ENCODE results near the gene ZNF560. TPM values are rescaled to one million over a fixed set of nuclear protein-coding genes. Genes with fewer than 3 reads are reported as not detected.

The ZNF560 gene
- total and polyA plus RNA-seq, 4 donors: not detected

- peaks cover 9 to 28% (median 24%) of the 10 kb centered on the region in 4 donors for H3K9me3 ChIP-seq (ENCODE audit: control insufficient read depth in 4 of 4, low read length in 3 of 4)
Observed at GRCh38 chr19:9485140-9485539, 13.3 kb downstream of the ZNF560 start.

GRCh38 chr19:9474975-9475374, 23.4 kb downstream of the ZNF560 start:
- Histone ChIP-seq H3K36me3 (ENCODE audit: control insufficient read depth in 4 of 4, insufficient read depth in 3 of 4, low read depth in 1 of 4, low read length in 3 of 4) (no peaks in the 10 kb centered on the region), H3K27ac (ENCODE audit: low read depth in 1 of 2, low read length in 2 of 2) (no peak overlapping the region), H3K4me3 (ENCODE audit: low read depth in 1 of 3, low read length in 3 of 3) (no peak overlapping the region), H3K9ac (ENCODE audit: low read depth in 1 of 2, low read length in 2 of 2) (no peak overlapping the region), H3K4me1 (ENCODE audit: control insufficient read depth in 4 of 4, insufficient read depth in 4 of 4, low read length in 3 of 4) (no peaks in the 10 kb centered on the region), H3K27me3 (ENCODE audit: control insufficient read depth in 4 of 4, insufficient read depth in 4 of 4, low read length in 3 of 4) (no peaks in the 10 kb centered on the region), H3K9me3 (ENCODE audit: control insufficient read depth in 4 of 4, low read length in 3 of 4) (peaks cover 13 to 26% (median 21%) of the 10 kb centered on the region in 4 donors)
- TF ChIP-seq FOXA2 (IDR thresholded peaks at IDR 0.05): no peak
- no peak for TF ChIP-seq ZBTB33 (IDR thresholded peaks at IDR 0.05)
- TF ChIP-seq NR2F2 (IDR thresholded peaks at IDR 0.05): no peak
- no peak for TF ChIP-seq YY1 (IDR thresholded peaks at IDR 0.05)
- TF ChIP-seq HNF4A (conservative IDR thresholded peaks at IDR 0.05): no peak
- TF ChIP-seq RAD21 (IDR thresholded peaks at IDR 0.05): no peak
- no peak for TF ChIP-seq CTCF (IDR thresholded peaks at IDR 0.05; ENCODE audit: low read depth, low read length, missing input control)
- TF ChIP-seq GABPA (IDR thresholded peaks at IDR 0.05 in 1 of 2, conservative IDR thresholded peaks at IDR 0.05 in 1 of 2): no peak
- TF ChIP-seq FOXA1 (IDR thresholded peaks at IDR 0.05): no peak
- no peak for TF ChIP-seq JUND (IDR thresholded peaks at IDR 0.05)
- no peak for DNase-seq (ENCODE audit: low spot score)

More at GRCh38 chr19:9485140-9485539, 13.3 kb downstream of the ZNF560 start:
- no peak overlapping the region for H3K27ac ChIP-seq (ENCODE audit: low read depth in 1 of 2, low read length in 2 of 2)
- no peaks in the 10 kb centered on the region for H3K27me3 ChIP-seq (ENCODE audit: control insufficient read depth in 4 of 4, insufficient read depth in 4 of 4, low read length in 3 of 4)
- no peaks in the 10 kb centered on the region for H3K4me1 ChIP-seq (ENCODE audit: control insufficient read depth in 4 of 4, insufficient read depth in 4 of 4, low read length in 3 of 4)
- no peak for TF ChIP-seq RAD21 (IDR thresholded peaks at IDR 0.05)
- no peak for TF ChIP-seq REST (IDR thresholded peaks at IDR 0.05)
- no peak for TF ChIP-seq ATF3 (IDR thresholded peaks at IDR 0.05)
- no peaks in the 10 kb centered on the region for H3K36me3 ChIP-seq (ENCODE audit: control insufficient read depth in 4 of 4, insufficient read depth in 3 of 4, low read depth in 1 of 4, low read length in 3 of 4)
- no peak overlapping the region for H3K9ac ChIP-seq (ENCODE audit: low read depth in 1 of 2, low read length in 2 of 2)
- 73% methylated on average over 2 of the region's 2 CpGs for WGBS
- no peak overlapping the region for H3K4me3 ChIP-seq (ENCODE audit: low read depth in 1 of 3, low read length in 3 of 3)
- DNase-seq (ENCODE audit: low spot score): no peak
